NB4 (cell line): ENCODE data around the gene UNK.

ENCODE experiments used
- CTCF ChIP-seq: IDR thresholded peaks from one replicate; pipeline ENCODE4 v1.5.1; 2012; ENCODE audit warnings: low read depth, low read length
- MYC ChIP-seq: IDR thresholded peaks from 2 replicates; pipeline ENCODE4 v1.6.1; 2011; ENCODE audit warnings: low read depth, low read length
- POLR2A ChIP-seq: IDR thresholded peaks from 2 replicates; pipeline ENCODE4 v1.6.1; 2011; ENCODE audit warnings: mild to moderate bottlenecking; ENCODE audit not compliant: insufficient read length; ENCODE audit errors: extremely low read depth

DNA sequence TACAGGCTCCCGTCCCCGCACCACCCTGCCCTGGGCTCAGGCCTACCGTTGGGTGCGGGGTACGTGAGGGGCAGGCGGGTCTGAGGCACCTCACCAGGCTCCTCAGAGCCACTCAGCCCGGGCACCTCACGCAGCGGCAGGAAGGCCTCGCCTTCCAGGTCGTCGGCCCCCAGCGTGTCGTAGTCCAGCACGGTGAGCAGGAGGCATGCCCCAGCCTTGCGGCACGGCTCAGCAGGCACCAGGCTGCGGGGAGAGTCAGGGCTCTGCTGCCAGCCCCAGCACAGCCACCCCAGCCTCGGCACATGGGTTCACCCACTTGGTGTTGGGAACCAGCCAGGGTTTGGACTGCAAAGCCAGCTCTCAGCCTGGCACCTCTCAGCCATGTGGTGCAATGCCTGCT is 44.1 kb downstream of the UNK start:
- TF ChIP-seq CTCF (no peak), POLR2A (no peak), MYC (no peak)
